Measurements from ENCODE around the gene IPO13. TPM values are rescaled to one million over a fixed set of nuclear protein-coding genes. Genes with fewer than 3 reads are reported as not detected.

Gene IPO13
- total RNA-seq, 2 experiments from 2014 or later = 6.3 to 7.4 TPM

GRCh38 chr1:43975249-43975961, 28.7 kb downstream of the IPO13 start:
- ChIA-PET CTCF (interaction anchor here (0.8 to 2.8 kb wide), 7 partner anchors 16 to 70 kb away, joined by 4 to 13 read pairs (median 6); partner anchors contain the start of genes ARTN, CCDC24 and IPO13), POLR2A (interaction anchor here (0.6 to 2.6 kb wide), 8 partner anchors 12 to 833 kb away, joined by 3 to 10 read pairs (median 4); partner anchors contain the start of genes BTBD19, IPO13 and ST3GAL3)
- Histone ChIP-seq H3K27me3 (ENCODE audit: control insufficient read depth in 1 of 2, insufficient read depth in 2 of 2, low read length in 2 of 2) (peaks cover 5 to 7% of the 10 kb centered on the region in 2 experiments), H3K4me1 (ENCODE audit: insufficient read depth, low read length) (peaks cover 61% of the 10 kb centered on the region), H3K36me3 (ENCODE audit: insufficient read depth, low read length) (peaks cover 40% of the 10 kb centered on the region), H3K4me3 (ENCODE audit: low read length) (peak overlapping the region; percentile 99), H3K27ac (ENCODE audit: low read depth in 1 of 2, low read length in 2 of 2) (peak overlapping the region; percentile 78 to 86), H3K9me3 (ENCODE audit: control insufficient read depth in 1 of 2, insufficient read depth in 1 of 2, low read length in 2 of 2) (no peaks in the 10 kb centered on the region)
- Mint-ChIP-seq H3K27me3 (peaks cover 8% of the 10 kb centered on the region), H3K9me3 (no peaks in the 10 kb centered on the region), H3K4me1 (ENCODE audit: low read depth) (peaks cover 65% of the 10 kb centered on the region), H3K4me3 (peak overlapping the region; percentile 96), H3K36me3 (ENCODE audit: low read depth) (peaks cover 50% of the 10 kb centered on the region), H3K27ac (peak overlapping the region; percentile 92)
- TF ChIP-seq CTCF (IDR thresholded peaks at IDR 0.05) = no peak
- ATAC-seq (ENCODE audit: poor library complexity) = peak; percentile 18
- intact Hi-C loops (cut with DNase I, micrococcal nuclease) = loop anchor here in 1 of 2 experiments (1.0 to 10.0 kb wide), 7 partner anchors 16 to 1208 kb away; partner anchors contain the start of genes C1orf50, CCDC24, CDC20 and CFAP57
- DNase-seq = peak in 11 of 14 experiments; percentile 22 to 79 (median 42)

GRCh38 chr1:43976045-43976444, 29.3 kb downstream of the IPO13 start:
- no peak for TF ChIP-seq CTCF (IDR thresholded peaks at IDR 0.05)
- Histone ChIP-seq H3K36me3 (ENCODE audit: insufficient read depth, low read length) (peaks cover 40% of the 10 kb centered on the region), H3K9me3 (ENCODE audit: control insufficient read depth in 1 of 2, insufficient read depth in 1 of 2, low read length in 2 of 2) (no peaks in the 10 kb centered on the region), H3K4me1 (ENCODE audit: insufficient read depth, low read length) (peaks cover 59% of the 10 kb centered on the region), H3K27ac (ENCODE audit: low read depth in 1 of 2, low read length in 2 of 2) (no peak overlapping the region), H3K27me3 (ENCODE audit: control insufficient read depth in 1 of 2, insufficient read depth in 2 of 2, low read length in 2 of 2) (peaks cover 5 to 7% of the 10 kb centered on the region in 2 experiments), H3K4me3 (ENCODE audit: low read length) (peak overlapping the region; percentile 99)
- Mint-ChIP-seq H3K4me3 (peak overlapping the region; percentile 96), H3K27ac (peak overlapping the region; percentile 92), H3K27me3 (peaks cover 13% of the 10 kb centered on the region), H3K36me3 (ENCODE audit: low read depth) (peaks cover 50% of the 10 kb centered on the region), H3K9me3 (no peaks in the 10 kb centered on the region), H3K4me1 (ENCODE audit: low read depth) (peaks cover 58% of the 10 kb centered on the region)
- DNase-seq (no peak), ATAC-seq (ENCODE audit: poor library complexity) (no peak)
- intact Hi-C loops (cut with DNase I, micrococcal nuclease) = loop anchor here in 1 of 2 experiments (5.0 to 10.0 kb wide), 5 partner anchors 379 to 1209 kb away; partner anchors contain the start of genes C1orf50, CDC20, CFAP57 and EBNA1BP2
- CTCF ChIA-PET = interaction anchor here (0.8 to 2.8 kb wide), 6 partner anchors 15 to 60 kb away, joined by 4 to 13 read pairs (median 8); partner anchors contain the start of genes ARTN, CCDC24 and IPO13
- POLR2A ChIA-PET = interaction anchor here (0.8 to 2.6 kb wide), 6 partner anchors 11 to 269 kb away, joined by 3 to 10 read pairs (median 4); partner anchors contain the start of genes IPO13 and ST3GAL3

- peaks cover 54% of the 10 kb centered on the region for H3K4me1 ChIP-seq (ENCODE audit: insufficient read depth, low read length)
- H3K4me3 Mint-ChIP-seq = peak overlapping the region; percentile 96
- intact Hi-C loops (cut with DNase I, micrococcal nuclease) = loop anchor here in 1 of 2 experiments (5.0 to 10.0 kb wide), 5 partner anchors 378 to 1210 kb away; partner anchors contain the start of genes C1orf50, CDC20, CFAP57 and EBNA1BP2
Measured at GRCh38 chr1:43976890-43977289, 30.1 kb downstream of the IPO13 start.

More at GRCh38 chr1:43976890-43977289, 30.1 kb downstream of the IPO13 start:
- peaks cover 13% of the 10 kb centered on the region for H3K27me3 Mint-ChIP-seq
- ATAC-seq (ENCODE audit: poor library complexity) = no peak
- ChIA-PET POLR2A (no interaction called here), CTCF (no interaction called here)
- DNase-seq = no peak
- H3K4me3 ChIP-seq (ENCODE audit: low read length) = no peak overlapping the region
- peaks cover 57% of the 10 kb centered on the region for H3K4me1 Mint-ChIP-seq (ENCODE audit: low read depth)
- no peaks in the 10 kb centered on the region for H3K9me3 ChIP-seq (ENCODE audit: control insufficient read depth in 1 of 2, insufficient read depth in 1 of 2, low read length in 2 of 2)
- H3K27ac Mint-ChIP-seq = no peak overlapping the region
- H3K36me3 ChIP-seq (ENCODE audit: insufficient read depth, low read length) = peaks cover 32% of the 10 kb centered on the region
- H3K27me3 ChIP-seq (ENCODE audit: control insufficient read depth in 1 of 2, insufficient read depth in 2 of 2, low read length in 2 of 2) = peaks cover 5 to 7% of the 10 kb centered on the region in 2 experiments
- peaks cover 50% of the 10 kb centered on the region for H3K36me3 Mint-ChIP-seq (ENCODE audit: low read depth)
- no peaks in the 10 kb centered on the region for H3K9me3 Mint-ChIP-seq
- TF ChIP-seq CTCF (IDR thresholded peaks at IDR 0.05) = no peak
- no peak overlapping the region for H3K27ac ChIP-seq (ENCODE audit: low read depth in 1 of 2, low read length in 2 of 2)

Data from CD4-positive, alpha-beta T cell (primary cell).